MV-4-11 (cell line): ENCODE data around the gene TTF2.

Experiments used
- DNase-seq: peaks from one replicate; lab custom pipeline; 2025; lab: John Stamatoyannopoulos, UW

Gene TTF2

DNA sequence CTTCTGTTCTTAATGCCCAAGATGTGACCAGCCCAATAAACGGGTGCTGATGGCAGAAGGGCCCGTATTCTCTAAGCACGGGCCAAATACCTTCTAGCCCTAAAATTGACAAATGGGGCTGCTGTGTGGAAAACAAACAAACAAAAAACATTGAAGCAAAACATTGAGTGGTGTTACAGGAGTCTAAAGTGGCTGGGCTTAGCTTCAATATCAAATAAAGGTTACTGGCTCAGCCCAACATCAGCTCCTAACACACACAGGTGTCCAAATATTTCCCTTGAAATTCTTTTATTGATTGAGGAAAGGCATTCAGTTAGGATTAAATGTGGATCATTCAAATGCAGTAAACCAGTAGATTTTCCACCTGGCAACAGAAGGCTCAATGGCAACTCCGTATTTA is 13.3 kb upstream of the TTF2 start:
- no peak for DNase-seq

DNA sequence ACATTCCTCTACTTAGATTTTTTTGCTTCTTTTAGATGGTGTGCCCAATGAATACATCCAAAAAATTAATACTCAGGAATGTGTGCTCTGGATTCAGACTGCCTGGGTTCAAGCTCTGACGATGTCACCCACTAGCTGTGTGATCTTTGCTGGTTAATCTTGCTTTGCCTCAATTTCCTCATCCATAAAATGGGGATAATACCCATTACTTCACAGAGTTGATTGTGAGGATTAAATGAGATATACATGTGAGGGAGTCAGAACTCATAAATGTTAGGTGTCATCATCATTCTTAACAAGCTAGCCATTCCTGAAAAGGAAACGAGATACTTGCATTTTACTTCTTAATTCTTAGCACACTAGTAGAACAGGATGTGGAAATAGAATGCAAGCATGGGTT is 12.9 kb upstream of the TTF2 start:
- DNase-seq: no peak

DNA sequence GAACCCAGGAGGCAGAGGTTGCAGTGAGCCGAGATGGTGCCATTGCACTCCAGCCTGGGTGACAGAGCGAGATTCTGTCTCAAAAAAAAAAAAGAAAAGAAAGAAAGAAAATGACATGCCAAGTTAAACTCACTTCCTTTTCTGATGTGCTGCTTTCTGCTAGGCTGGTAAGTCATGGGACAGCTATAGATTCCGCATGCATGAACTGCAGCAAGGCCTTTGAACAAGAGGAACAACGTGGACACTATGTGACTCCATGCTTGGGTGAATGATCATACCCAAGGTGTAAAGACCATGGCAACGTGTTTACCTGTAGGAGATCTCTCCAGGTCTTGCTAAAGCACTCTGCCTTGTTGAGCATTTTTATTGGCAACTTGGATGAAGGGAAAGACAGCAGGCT is 10.3 kb upstream of the TTF2 start:
- DNase-seq: peak; percentile 44

DNA sequence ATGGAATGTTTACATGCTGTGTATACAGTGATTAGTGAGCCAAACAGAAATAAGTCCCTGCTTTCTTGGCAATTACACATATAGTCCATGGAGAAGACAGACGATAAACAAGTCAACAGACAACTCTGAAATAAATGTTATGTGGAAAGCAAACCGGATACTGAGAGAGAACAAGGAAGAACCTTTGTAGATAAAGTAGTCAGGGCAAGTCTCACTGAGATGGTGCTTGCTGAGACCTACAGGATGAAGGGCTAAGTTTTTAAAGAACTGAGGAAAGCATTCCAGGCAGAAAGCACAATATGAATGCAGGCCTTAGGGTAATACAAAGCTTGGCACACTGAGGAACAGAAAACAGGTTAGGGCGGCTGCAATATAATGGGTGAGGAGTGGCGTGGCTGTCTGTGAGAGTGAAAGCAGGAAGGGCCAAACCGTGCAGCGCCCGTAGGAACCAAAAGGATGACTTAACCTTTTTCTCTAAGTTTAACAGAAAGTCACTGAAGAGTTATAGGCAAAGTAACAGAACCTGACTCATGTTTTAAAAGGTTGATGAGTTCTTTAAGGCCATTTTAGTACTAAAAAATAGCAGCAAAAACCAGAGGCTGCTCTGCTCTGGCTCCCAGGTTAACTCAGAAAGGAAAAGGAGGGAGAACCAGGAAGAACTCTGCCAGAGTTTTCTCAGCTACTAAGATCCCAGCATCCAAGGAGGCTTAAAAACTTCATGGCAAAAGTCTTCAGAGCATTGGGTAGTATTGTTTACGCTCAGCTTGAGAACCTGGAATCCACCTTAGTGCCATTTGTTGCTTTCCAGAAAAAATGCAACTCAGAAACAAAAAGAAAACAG is 8.7 kb upstream of the TTF2 start:
- DNase-seq: peak; percentile 54

DNA sequence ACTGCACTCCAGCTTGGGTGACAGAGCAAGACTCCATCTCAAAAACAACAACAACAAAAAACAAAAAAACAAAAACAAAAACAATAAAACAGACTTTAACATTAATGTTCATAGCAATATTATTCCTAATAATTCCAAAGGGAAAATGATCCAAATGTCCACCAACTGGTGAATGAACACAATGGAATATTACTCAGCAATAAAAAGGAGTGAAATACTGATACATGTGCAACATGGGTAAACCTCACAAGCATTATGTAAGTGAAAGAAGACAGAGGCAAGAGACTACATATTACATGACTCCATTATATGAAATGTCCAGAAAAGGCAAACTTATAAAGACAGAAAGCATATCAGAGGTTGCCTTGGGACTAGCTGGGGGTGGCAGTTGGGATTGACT is 6.1 kb upstream of the TTF2 start:
- DNase-seq: no peak

DNA sequence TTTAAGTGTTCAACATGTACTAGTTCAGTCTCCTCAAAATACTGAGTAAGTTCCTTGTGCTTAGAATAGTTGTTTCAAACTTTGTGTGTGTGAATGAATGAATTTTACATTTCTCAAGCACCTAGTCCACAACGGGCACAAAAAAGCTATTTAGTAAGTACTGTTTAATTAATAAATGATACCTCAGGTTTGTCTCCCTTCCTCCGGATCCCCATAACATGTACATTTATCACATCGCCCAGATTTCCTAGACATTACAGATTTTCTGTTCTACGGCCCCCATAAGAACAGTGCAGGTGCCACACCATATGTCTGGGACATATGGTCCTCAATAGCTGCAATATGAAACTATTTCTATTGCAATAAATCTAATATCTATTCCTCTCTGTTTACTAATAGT is 1.3 kb upstream of the TTF2 start:
- no peak for DNase-seq

DNA sequence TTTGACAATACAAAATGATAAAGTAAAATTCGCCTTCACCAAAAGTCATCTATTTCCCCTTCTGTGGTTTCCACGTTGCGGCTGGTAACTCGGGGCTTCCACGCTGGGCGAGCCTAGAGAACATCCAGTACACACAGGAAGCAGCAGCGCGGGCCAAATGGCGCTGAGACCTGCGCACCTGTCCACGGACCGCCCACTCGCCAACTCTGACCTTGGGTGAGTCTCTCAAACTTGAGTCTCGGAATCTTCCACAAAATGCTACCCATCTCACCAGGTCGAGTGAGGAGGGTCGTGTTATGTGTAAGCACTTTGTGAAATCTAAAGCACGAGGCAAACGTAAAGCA is 820 bp upstream of the TTF2 start:
- DNase-seq: peak; percentile 60

DNA sequence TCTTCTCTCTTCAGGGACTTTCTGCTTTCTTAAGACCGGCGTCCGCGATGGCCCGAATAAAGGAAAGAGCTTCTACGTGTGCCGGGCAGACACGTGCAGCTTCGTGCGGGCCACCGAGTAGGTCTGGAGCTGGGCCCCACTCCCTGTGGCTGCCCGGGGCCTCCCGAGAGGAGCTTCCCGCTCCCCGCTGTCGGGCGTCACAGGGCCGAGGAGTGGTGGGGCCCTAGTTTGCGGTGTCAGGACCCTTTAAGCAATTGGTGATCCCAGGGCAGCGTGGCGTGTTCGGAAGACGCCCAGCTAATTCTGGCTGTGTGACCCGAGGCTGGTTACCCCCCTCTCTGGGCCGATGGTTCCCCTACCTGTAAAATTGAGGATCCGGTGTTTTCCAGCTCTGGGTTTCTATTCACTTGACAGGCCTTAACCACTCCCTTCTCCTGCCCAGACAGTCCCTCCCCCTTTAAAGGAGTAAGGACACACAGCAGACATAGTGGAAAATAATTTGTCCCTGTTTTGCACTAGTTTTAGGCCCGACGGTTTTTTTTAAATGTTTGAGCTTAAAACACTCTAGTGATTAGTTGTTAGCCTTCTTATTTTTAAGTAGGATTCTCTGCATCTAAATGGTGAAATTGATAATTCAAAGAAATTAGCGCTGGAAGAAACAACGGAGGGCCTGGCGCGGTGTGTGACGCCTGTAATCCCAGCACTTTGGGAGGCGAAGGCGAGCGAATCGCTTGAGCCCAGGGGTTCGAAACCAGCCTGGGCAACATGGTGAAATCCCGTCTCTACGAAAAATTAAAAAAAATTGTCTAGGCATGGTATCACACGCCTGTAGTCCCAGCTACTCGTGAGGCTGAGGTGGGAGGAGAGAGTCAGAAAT is 553 bp downstream of the TTF2 start:
- DNase-seq: peak; percentile 40

DNA sequence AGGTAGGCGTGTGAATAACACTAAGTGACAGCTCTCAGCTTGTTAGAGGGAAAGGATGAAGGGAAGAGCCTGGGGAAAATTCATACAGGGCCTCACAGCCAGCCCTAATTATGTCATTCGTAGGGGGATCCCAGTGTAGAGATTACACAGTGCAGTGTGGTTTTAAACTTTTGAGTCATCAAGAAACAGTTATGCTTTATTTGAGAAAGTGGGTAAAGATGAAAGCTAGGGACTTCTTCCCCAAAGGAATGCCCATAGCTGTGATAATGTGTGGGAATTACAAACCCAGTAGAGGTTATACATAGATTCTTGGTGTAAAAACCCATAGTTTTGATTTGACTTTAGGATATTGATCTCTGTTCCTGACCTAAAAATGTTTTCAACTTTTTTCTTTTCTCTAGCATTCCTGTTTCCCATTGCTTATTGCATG is 1.9 kb downstream of the TTF2 start:
- DNase-seq: peak; percentile 60

DNA sequence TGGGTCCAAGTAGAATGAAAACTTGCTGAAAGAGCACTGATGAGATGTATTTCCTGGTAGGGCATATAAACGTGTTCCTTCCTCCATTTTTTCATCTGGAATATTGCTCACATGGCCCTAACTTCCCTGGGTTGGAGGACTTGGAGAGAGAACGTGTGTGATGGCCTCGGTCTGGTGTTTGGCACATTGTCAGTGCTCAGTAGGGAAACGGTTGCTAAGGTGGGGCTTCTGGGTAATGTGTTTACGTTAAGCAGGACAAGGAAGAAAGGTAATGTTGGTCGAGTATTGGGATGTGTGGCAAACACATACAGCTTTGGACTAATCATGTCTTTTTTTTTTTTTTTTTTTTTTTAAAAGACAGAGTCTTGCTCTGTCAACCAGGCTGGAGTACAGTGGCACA is 6.2 kb downstream of the TTF2 start:
- no peak for DNase-seq

DNA sequence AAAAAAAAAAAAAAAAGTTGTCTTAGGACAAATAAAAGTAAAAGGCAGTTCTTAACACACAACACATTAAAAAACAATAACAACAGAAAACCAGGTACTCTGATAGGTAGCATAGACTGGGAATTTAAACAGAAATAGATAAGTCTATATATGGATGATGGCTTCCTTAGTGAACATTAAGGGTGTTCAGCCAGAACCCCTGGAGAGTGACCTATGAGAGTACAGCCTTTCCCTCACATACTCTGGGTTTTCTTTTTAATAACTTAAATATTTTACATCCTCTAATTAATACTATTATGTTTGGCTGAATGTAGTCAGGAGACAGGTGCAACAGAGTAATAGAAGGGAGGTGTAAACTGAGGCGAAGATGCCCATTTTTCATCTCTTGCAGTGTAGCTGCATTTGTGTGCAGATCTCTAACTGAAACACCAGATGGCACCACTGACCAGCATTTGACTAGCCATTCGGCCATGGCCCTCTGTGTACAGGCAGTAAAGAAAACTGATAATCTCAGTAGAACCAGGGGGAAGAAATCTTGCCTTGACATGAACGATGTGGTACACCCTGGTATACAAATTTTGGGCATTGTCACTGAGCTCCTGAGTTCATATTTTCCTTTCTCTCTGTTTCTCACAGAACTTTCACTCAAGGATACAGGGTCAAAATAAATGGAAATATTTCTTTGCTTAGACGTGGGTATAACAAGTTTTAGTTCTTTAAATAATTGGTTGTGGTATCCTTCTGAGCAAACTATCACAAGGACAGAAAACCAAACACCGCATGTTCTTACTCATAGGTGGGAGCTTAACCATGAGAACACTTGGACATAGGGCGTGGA is 7.6 kb downstream of the TTF2 start:
- peak; percentile 36 for DNase-seq

DNA sequence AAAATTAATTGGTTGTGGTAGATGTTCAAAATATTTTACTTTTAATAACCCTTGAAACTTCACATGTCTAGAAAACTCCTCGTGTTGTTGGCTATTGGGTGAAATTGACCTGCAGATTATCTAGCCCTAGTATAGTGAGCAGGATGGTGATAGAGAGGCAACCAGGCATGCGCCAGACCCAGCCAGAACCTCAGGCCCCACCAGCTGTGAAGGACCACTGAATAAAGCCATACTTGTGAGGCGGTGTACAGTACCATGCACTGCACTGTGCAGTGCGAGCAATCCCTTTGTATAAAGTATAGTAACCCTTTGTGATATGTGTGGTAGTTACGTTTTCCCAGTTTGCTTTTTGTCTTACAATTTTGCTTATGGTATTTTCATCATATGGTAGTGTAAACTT is 8.5 kb downstream of the TTF2 start:
- DNase-seq: no peak

DNA sequence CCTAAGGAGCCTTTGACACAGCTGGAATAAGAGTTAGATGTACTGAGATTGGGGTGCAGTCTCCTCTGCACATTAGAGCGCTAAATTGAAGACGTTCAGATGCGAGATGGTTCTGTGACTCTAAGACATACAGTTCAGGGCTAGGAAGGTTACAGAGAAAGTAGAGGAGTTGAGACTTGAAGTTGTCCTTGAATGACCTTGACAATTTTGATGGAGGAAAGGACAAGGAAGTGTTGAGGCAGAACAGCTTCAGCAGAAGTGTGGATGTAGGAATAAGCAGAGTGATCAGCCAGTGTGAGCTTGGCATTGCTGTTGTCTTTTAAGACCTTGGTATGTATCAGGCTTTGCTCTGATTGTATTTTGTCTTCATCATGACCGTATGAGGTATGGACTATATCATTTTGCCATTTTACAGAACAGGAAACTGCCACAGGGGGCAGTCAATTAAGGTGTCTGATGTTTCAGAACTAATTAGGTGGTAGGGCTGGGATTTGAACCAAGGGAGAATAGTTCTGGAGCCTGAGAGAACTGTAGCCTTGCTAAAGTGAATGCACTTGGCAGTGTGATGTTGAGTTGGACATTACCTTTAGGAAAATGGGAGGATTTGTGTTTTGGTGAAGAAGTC is 9.2 kb downstream of the TTF2 start:
- DNase-seq: no peak

DNA sequence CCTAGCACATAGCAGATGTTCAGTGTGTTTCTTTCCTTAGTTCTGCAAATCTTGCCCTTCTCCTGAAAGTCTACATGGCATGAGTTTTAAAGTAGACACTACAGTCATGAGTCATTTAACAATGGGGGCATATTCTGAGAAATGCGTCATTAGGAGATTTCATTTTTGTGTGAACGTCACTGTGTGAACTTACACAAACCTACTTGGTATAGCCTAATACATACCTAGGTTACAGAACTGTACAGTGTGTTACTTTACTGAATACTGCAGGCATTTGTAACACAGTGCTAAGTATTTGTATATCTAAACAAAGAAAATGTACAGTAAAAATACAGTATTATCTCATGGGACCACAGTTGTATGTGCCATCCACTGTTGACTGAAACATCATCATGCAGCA is 10.0 kb downstream of the TTF2 start:
- DNase-seq: no peak

DNA sequence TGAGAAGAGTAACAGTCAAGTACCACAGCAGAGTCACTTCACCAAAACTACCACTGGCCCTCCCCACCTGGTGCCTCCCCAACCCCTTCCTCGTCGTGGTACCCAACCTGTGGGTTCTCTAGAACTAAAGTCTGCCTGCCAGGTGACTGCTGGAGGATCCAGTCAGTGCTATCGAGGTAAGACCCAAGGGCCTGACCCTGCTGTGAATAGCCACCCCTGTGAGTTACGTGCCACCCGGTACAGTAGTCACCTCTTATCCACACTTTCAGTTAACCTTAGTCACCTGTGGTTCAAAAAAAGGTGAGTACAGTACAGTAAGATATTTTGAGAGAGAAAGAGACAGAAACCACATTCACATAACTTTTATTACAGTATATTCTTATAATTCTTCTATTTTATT is 16.5 kb downstream of the TTF2 start:
- no peak for DNase-seq

DNA sequence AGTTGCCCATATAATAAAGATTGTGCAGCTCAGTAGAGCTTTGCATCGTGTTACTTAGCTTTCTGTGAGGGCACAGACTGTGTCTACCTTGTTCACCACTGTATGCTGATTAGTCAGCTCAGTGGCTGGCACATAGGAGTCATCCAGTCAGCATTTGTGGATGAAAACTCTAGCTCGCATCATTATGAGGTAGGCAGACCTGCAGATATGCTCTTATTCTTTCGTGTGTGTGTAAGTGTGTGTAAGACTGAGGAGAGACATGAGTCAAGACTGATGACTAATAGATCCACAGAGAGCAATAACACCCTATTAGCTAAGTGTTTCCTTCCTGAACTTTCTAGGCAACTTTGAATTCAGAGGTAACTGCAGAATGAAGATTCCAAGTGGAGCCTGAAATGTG is 17.1 kb downstream of the TTF2 start:
- peak; percentile 16 for DNase-seq

DNA sequence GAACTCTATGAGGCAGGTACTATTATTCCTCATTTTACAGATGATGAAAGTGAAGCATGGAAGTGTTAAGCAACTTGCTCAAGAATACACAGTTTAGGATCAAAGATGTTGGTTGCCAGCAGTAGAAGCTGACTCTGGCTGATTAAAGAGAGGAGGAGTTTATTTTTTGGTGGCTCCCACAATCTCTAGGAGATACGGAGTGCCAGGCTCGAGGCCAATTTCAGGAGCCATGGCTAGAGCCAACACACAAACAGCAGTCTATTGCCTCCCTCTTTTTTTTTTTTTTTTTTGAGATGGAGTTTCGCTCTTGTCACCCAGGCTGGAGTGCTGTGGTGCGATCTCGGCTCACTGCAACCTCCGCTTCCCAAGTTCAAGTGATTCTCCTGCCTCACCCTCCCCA is 19.6 kb downstream of the TTF2 start:
- DNase-seq: no peak

DNA sequence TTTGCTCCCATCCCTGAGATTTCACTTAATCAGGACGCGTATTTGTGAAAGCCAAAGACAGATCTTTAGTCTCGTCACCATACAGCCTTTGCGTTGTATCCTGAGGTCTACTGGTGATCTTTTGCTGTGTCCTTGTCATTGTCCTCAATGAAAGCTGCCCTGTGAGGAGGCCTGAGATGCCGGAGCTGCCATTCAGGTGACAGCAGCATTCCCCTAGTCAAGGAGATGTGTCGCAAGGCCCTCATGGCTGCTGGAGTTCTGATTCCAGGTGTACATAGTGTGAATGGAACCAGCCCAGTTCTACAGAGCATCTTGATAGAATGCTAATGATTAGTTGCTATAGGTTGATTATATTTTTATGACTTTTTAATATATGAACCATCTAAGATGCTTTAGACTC is 24.1 kb downstream of the TTF2 start:
- no peak for DNase-seq

DNA sequence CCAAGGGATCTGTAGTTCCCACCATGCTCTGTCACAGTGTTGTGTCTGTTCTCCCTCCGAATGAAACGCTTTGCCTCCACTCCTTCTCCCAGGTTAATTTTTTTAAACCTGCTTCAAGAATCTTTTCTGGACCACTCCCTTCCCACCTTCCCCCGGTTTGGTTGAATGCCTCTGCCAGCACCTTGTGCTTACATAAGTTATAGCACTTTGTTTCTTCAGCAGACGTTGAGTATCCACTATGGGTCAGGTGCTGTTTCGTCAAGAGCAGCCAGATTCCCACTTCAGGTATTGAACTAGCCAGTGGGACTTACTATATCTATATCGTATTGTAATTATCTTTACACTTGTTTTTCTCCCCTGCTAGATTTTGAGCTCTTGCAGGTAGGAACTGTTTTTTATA is 27.6 kb downstream of the TTF2 start:
- no peak for DNase-seq

DNA sequence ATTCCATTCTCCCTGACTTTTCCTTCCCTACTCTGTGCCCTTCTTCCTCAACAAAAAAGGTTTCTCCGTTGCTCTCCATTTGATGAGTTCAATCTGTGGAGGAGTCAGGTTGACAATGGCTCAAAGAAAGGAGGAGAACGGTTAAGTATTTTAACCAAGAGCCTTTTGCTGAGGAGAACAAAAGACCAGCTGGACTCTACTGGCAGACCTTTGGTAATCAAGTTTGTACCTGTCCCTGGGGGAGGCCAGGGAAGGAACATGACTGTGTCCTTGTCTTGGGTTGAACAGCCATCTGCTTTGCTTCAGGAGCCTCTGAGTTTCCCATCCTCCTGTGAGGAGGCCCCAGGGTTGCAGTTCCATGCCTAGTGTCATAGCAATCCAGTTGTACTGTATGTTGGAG is 29.9 kb downstream of the TTF2 start:
- no peak for DNase-seq

DNA sequence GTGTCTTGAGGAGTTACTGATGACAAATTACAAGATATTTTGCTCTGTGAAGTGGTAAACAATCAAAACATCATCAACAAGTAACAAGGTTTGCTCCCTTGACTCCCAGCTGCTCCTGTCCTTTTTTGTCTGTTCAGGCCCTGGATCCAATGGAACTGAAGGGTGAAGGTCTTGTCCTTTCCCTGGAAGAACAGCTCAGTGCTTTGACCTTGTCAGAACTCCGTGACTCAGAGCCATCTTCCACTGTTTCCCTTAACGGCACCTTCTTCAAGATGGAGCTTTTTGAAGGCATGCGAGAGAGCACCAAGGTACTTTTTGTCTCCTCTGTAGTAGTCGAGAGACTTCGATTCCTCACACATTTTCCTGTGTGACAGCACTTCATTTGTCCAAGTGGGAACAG is 32.5 kb downstream of the TTF2 start:
- DNase-seq: no peak

DNA sequence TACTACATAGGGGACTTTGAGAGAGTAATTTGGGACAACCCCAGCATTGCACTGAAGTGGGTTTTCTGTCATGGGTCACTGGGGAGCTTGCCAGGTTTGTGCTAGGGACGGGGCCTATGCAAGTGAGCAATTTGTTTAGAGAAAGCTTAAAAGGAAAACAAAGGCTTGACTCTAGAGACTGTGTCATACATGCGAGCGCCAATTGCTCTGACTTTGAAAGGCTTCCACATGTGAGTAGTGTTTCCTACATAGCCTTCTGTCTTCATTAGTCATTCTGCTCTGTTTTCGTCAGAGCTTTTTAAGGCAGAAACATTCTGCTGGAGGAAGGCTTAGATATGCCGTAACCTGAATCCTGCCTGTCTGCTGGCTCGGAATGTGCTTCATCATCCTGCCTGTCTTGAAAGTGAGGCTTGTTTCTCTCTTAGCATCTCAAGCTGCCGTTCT is 33.0 kb downstream of the TTF2 start:
- no peak for DNase-seq
